ENCODE results near the gene WNT11. TPM values are rescaled to one million over a fixed set of nuclear protein-coding genes. Genes with fewer than 3 reads are reported as not detected.

Gene WNT11
- total RNA-seq, 1 experiment from 2014 or later = 26.8 TPM

- no peaks in the 10 kb centered on the region for H3K4me1 ChIP-seq
- no peak overlapping the region for H3K4me3 ChIP-seq
- H3K36me3 ChIP-seq = no peaks in the 10 kb centered on the region
- no peak overlapping the region for H3K27ac ChIP-seq
- H3K27me3 ChIP-seq = no peaks in the 10 kb centered on the region
- H3K9me3 ChIP-seq (replicated peaks) = no peaks in the 10 kb centered on the region
- no peak for DNase-seq
These were observed 65.3 kb downstream of the WNT11 start for GRCh38 chr11:76140912-76141574.

GRCh38 chr11:76139314-76139713 is 67.0 kb downstream of the WNT11 start:
- no peak for DNase-seq
- H3K27me3 ChIP-seq = no peaks in the 10 kb centered on the region

More at GRCh38 chr11:76139314-76139713, 67.0 kb downstream of the WNT11 start:
- Histone ChIP-seq H3K9me3 (replicated peaks) (no peaks in the 10 kb centered on the region), H3K4me3 (no peak overlapping the region), H3K4me1 (no peaks in the 10 kb centered on the region), H3K36me3 (no peaks in the 10 kb centered on the region), H3K27ac (no peak overlapping the region)

Other genes with a start within 250 kb of the WNT11 start
- 76.4 and 88.2 TPM in 2 replicates for gene THAP12, start 174.6 kb upstream of the WNT11 start, total RNA-seq (2014; rRNA removed; shearing (Covaris generic))
- gene GVQW3, start 174.8 kb upstream of the WNT11 start, total RNA-seq (2014; rRNA removed; shearing (Covaris generic)) = 5.9 and 8.5 TPM in 2 replicates
- gene EMSY, start 238.5 kb upstream of the WNT11 start, total RNA-seq (2014; rRNA removed; shearing (Covaris generic)) = 34.3 and 46.2 TPM in 2 replicates

Measured in SJCRH30 (cell line).